WI38 (cell line): Measurements from ENCODE around the gene PDGFRB.

ENCODE experiments used
- H3K4me3 ChIP-seq: 2 replicates; pipeline ENCODE4 v1.5.1; 2011; ENCODE audit warnings: low read depth, mild to moderate bottlenecking, control low read depth, low read length
- CTCF ChIP-seq: IDR thresholded peaks from 2 replicates; pipeline ENCODE4 v1.5.1; 2012; ENCODE audit warnings: low read depth, mild to moderate bottlenecking, control low read depth, low read length

The PDGFRB gene

GRCh38 chr5:150176745-150177477 lies 21.3 kb upstream of the PDGFRB start:
- no peak overlapping the region for H3K4me3 ChIP-seq
- TF ChIP-seq CTCF, result no peak

- TF ChIP-seq CTCF, result peak; percentile 68
- H3K4me3 ChIP-seq, result no peak overlapping the region
These were observed 19.9 kb upstream of the PDGFRB start for GRCh38 chr5:150175536-150175935.

GRCh38 chr5:150175076-150175475 lies 19.4 kb upstream of the PDGFRB start:
- H3K4me3 ChIP-seq, result no peak overlapping the region
- TF ChIP-seq CTCF, result no peak

GRCh38 chr5:150174285-150174684 lies 18.6 kb upstream of the PDGFRB start:
- H3K4me3 ChIP-seq, result no peak overlapping the region
- TF ChIP-seq CTCF, result no peak

GRCh38 chr5:150173161-150173560 lies 17.5 kb upstream of the PDGFRB start:
- H3K4me3 ChIP-seq, result no peak overlapping the region
- TF ChIP-seq CTCF, result no peak

GRCh38 chr5:150172556-150172955 lies 16.9 kb upstream of the PDGFRB start:
- TF ChIP-seq CTCF, result no peak
- no peak overlapping the region for H3K4me3 ChIP-seq

GRCh38 chr5:150172145-150172544 lies 16.5 kb upstream of the PDGFRB start:
- no peak overlapping the region for H3K4me3 ChIP-seq
- no peak for TF ChIP-seq CTCF
